GM23338 (cell line): ENCODE results near the gene RNF26. TPM values are rescaled to one million over a fixed set of nuclear protein-coding genes. Genes with fewer than 3 reads are reported as not detected.

Source experiments
- ATAC-seq: fragments of 200-7000 bp; cut with Tn5 transposase; 3 replicates; pipeline ENCODE4 v1.9.1; 2020
- DNase-seq: peaks from one replicate; pipeline ENCODE4 v3.0.0-alpha.2; 2015; ENCODE audit warnings: low spot score
- H2AFZ ChIP-seq: fragments of 200-600 bp; sonication (generic); 2 replicates; pipeline ENCODE4 v1.8.0; 2016; ENCODE audit warnings: antibody characterized with exemption, mild to moderate bottlenecking, moderate library complexity
- H3F3A ChIP-seq: fragments of 200-600 bp; sonication (generic); replicated peaks from 2 replicates; pipeline ENCODE4 v1.8.0; 2017; ENCODE audit warnings: antibody characterized with exemption, mixed run types, low read depth
- H3K27ac ChIP-seq: fragments of 200-600 bp; sonication (generic); 2 replicates; pipeline ENCODE4 v1.6.1; 2016; ENCODE audit warnings: low read depth
- H3K27me3 ChIP-seq: fragments of 200-600 bp; sonication (generic); 2 replicates; pipeline ENCODE4 v1.8.0; 2016; ENCODE audit warnings: mild to moderate bottlenecking, mixed run types, moderate library complexity; ENCODE audit not compliant: insufficient read depth
- H3K36me3 ChIP-seq: fragments of 200-600 bp; sonication (generic); 2 replicates; pipeline ENCODE4 v1.8.0; 2016; ENCODE audit warnings: mild to moderate bottlenecking; ENCODE audit not compliant: insufficient read depth
- H3K4me1 ChIP-seq: fragments of 200-600 bp; sonication (generic); 2 replicates; pipeline ENCODE4 v1.8.0; 2016; ENCODE audit warnings: mild to moderate bottlenecking, moderate library complexity; ENCODE audit not compliant: insufficient read depth
- H3K4me2 ChIP-seq: fragments of 200-600 bp; sonication (generic); 2 replicates; pipeline ENCODE4 v1.7.1; 2017; ENCODE audit warnings: mixed run types
- H3K4me3 ChIP-seq: fragments of 200-600 bp; sonication (generic); 2 replicates; pipeline ENCODE4 v1.6.1; 2016; ENCODE audit warnings: mixed run types
- H3K79me2 ChIP-seq: fragments of 200-600 bp; sonication (generic); replicated peaks from 2 replicates; pipeline ENCODE4 v1.8.0; 2017; ENCODE audit warnings: mild to moderate bottlenecking; ENCODE audit not compliant: insufficient read depth
- H3K9me2 ChIP-seq: fragments of 200-600 bp; sonication (generic); 2 replicates; pipeline ENCODE4 v1.8.0; 2017; ENCODE audit not compliant: insufficient read depth
- H4K20me1 ChIP-seq: fragments of 200-600 bp; sonication (generic); replicated peaks from 2 replicates; pipeline ENCODE4 v1.8.0; 2017; ENCODE audit warnings: mild to moderate bottlenecking; ENCODE audit not compliant: insufficient read depth
- H3K27ac Mint-ChIP-seq: 2 replicates; pipeline ENCODE4 v1.8.0; 2020; ENCODE audit warnings: inconsistent platforms, mild to moderate bottlenecking, moderate library complexity, mixed read lengths
- H3K27me3 Mint-ChIP-seq: 3 replicates; pipeline ENCODE4 v1.8.0; 2022; ENCODE audit warnings: low read depth, mild to moderate bottlenecking, moderate library complexity, mixed read lengths, inconsistent platforms; ENCODE audit not compliant: insufficient read depth, poor library complexity
- H3K36me3 Mint-ChIP-seq: 3 replicates; pipeline ENCODE4 v1.8.0; 2021; ENCODE audit warnings: low read depth, mild to moderate bottlenecking, inconsistent platforms, moderate library complexity, mixed read lengths
- H3K4me1 Mint-ChIP-seq: 3 replicates; pipeline ENCODE4 v1.8.0; 2020; ENCODE audit warnings: mild to moderate bottlenecking, inconsistent platforms, mixed read lengths
- H3K4me3 Mint-ChIP-seq: 3 replicates; pipeline ENCODE4 v1.8.0; 2021; ENCODE audit warnings: moderate library complexity, mild to moderate bottlenecking, inconsistent platforms, mixed read lengths
- H3K9me3 Mint-ChIP-seq: 3 replicates; pipeline ENCODE4 v1.8.0; 2020; ENCODE audit warnings: moderate library complexity, mild to moderate bottlenecking, inconsistent platforms, mixed read lengths
- CTCF ChIP-seq, 2 experiments: fragments of 200-600 bp in 1 of 2; sonication (generic) in 1 of 2; conservative IDR thresholded peaks; 2 replicates each; pipeline versions ENCODE4 v1.5.1 to v1.6.1; 2016 to 2017; ENCODE audit warnings: antibody characterized with exemption in 2 of 2, low read depth in 2 of 2, mild to moderate bottlenecking in 2 of 2, moderate library complexity in 1 of 2
- ETS1 ChIP-seq: IDR thresholded peaks from 2 replicates; pipeline ENCODE4 v1.6.1; 2016; ENCODE audit warnings: antibody characterized with exemption
- EZH2 ChIP-seq: fragments of 200-600 bp; sonication (generic); IDR thresholded peaks from one replicate; pipeline ENCODE4 v1.8.0; 2017; ENCODE audit warnings: antibody characterized with exemption, mild to moderate bottlenecking, low read depth; ENCODE audit not compliant: unreplicated experiment
- NANOG ChIP-seq: IDR thresholded peaks from 2 replicates; pipeline ENCODE4 v1.6.1; 2016; ENCODE audit warnings: antibody characterized with exemption, borderline replicate concordance
- REST ChIP-seq: IDR thresholded peaks from one replicate; pipeline ENCODE4 v1.6.1; 2018; ENCODE audit warnings: antibody characterized with exemption; ENCODE audit not compliant: unreplicated experiment
- STAT1 ChIP-seq: IDR thresholded peaks from one replicate; pipeline ENCODE4 v1.6.1; 2016; ENCODE audit warnings: antibody characterized with exemption; ENCODE audit not compliant: unreplicated experiment
- ZNF114 ChIP-seq: fragments of 250-450 bp; sonication (Bioruptor Pico); IDR thresholded peaks from 2 replicates; pipeline ENCODE4 v1.5.0; 2020; ENCODE audit warnings: mild to moderate bottlenecking, moderate library complexity
- ZNF331 ChIP-seq: fragments of 250-450 bp; sonication (Bioruptor Pico); IDR thresholded peaks from 2 replicates; pipeline ENCODE4 v1.5.0; 2020; ENCODE audit warnings: low read depth, mild to moderate bottlenecking, moderate library complexity
- ZNF462 ChIP-seq: fragments of 250-450 bp; sonication (Bioruptor Pico); IDR thresholded peaks from 2 replicates; pipeline ENCODE4 v1.5.0; 2020; ENCODE audit warnings: mild to moderate bottlenecking, moderate library complexity
- polyA plus RNA-seq: library from polyadenylated mRNA; unstranded; fragments of >200 nt; fragmentation: Nextera tagmentation; extraction: Ambion mirVana; gene quantifications from 2 replicates; pipeline ENCODE4 v1.2.1, GENCODE V29; 2016
- total RNA-seq: library from RNA; depleted of rRNA; stranded (reverse); fragments of >200 nt; shearing (Covaris generic); gene quantifications from 2 replicates; pipeline ENCODE4 v1.2.3, GENCODE V29; 2014

RNF26 gene
- total and polyA plus RNA-seq, 2 experiments from 2014 or later: 31.8 to 58.3 TPM

GRCh38 chr11:119382101-119382500 lies 47.8 kb downstream of the RNF26 start:
- H3K27ac ChIP-seq: no peak overlapping the region
- H3K27me3 Mint-ChIP-seq: peaks cover 19% of the 10 kb centered on the region

More at GRCh38 chr11:119382101-119382500, 47.8 kb downstream of the RNF26 start:
- Mint-ChIP-seq H3K4me1 (peaks cover 27% of the 10 kb centered on the region), H3K27ac (no peak overlapping the region; the same call in 1 of the 2 replicates), H3K4me3 (no peak overlapping the region), H3K36me3 (no peaks in the 10 kb centered on the region), H3K9me3 (no peaks in the 10 kb centered on the region)
- Histone ChIP-seq H3K27me3 (peaks cover 21% of the 10 kb centered on the region), H3K9me2 (no peaks in the 10 kb centered on the region), H3F3A (peaks cover 10% of the 10 kb centered on the region; the same call in 1 of the 2 replicates), H3K4me1 (peaks cover 34% of the 10 kb centered on the region), H3K4me3 (peak overlapping the region; percentile 68), H4K20me1 (no peaks in the 10 kb centered on the region), H3K79me2 (no peaks in the 10 kb centered on the region), H3K36me3 (no peaks in the 10 kb centered on the region), H3K4me2 (peak overlapping the region; percentile 87), H2AFZ (peak overlapping the region; percentile 83)
- ATAC-seq: no peak
- TF ChIP-seq ZNF114 (CRISPR knock-in tag): no peak
- no peak for TF ChIP-seq STAT1
- no peak for TF ChIP-seq ZNF331
- TF ChIP-seq REST: no peak
- no peak for TF ChIP-seq NANOG
- TF ChIP-seq ETS1: no peak
- TF ChIP-seq CTCF (conservative IDR thresholded peaks at IDR 0.05; ENCODE audit: low read depth in 2 of 2): no peak
- no peak for TF ChIP-seq EZH2
- TF ChIP-seq ZNF462 (CRISPR knock-in tag): no peak
- DNase-seq: peak; percentile 47
